Bronchial epithelial cell (primary cell): ENCODE measurements around the gene DMWD. TPM values are rescaled to one million over a fixed set of nuclear protein-coding genes. Genes with fewer than 3 reads are reported as not detected.

Experiments
- DNase-seq: peaks from one replicate; pipeline ENCODE4 v3.0.0-alpha.2; 2010; ENCODE audit warnings: low read depth
- FAIRE-seq: peaks from 2 replicates; lab custom pipeline; 2011; peaks lifted over from hg19 to GRCh38; lab: Jason Lieb, UNC
- H3K27me3 ChIP-seq: 2 replicates; pipeline ENCODE4 v1.5.1; 2011; ENCODE audit warnings: low read length; ENCODE audit not compliant: control insufficient read depth, insufficient read depth
- H3K36me3 ChIP-seq: 2 replicates; pipeline ENCODE4 v1.5.1; 2011; ENCODE audit warnings: low read length; ENCODE audit not compliant: control insufficient read depth, insufficient read depth
- H3K4me3 ChIP-seq: 2 replicates; pipeline ENCODE4 v1.5.1; 2011; ENCODE audit warnings: mild to moderate bottlenecking, low read depth, low read length, control low read depth
- total RNA-seq: library from RNA; depleted of rRNA; stranded (reverse); fragments of >200 nt; gene quantifications from 2 replicates; pipeline ENCODE4 v1.2.1, GENCODE V29; 2014
- TF ChIP-seq, protein P1 (sequence below): IDR thresholded peaks from 2 replicates; pipeline ENCODE4 v1.5.1; 2011; ENCODE audit warnings: mild to moderate bottlenecking, moderate library complexity, low read length, control low read depth, inconsistent platforms; ENCODE audit not compliant: insufficient read depth, severe bottlenecking

DMWD gene
- total RNA-seq, 1 donor from 2014 or later, result 29.0 TPM

DNA sequence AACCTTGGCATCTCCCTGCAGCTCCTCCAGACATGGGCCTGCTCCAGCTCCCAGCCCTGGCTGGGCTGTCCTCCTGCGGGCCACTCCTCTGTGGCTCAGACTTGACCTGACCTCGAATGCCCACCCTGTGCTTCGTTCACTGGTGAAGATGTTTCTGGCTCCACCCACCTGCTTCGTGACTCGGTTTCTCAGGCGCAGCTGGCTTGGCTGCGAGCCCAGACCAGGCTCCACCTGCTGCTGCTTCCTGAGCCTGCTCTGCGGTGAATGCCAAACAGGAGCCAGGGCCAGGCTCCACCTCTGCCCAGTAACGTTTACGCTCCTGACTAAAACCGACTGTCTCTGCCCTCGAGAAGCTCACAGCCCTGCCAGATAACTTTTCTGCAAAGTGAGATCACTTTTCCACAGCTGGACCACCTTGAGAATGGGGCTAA is 31.4 kb upstream of the DMWD start:
- TF ChIP-seq, protein P1, sequence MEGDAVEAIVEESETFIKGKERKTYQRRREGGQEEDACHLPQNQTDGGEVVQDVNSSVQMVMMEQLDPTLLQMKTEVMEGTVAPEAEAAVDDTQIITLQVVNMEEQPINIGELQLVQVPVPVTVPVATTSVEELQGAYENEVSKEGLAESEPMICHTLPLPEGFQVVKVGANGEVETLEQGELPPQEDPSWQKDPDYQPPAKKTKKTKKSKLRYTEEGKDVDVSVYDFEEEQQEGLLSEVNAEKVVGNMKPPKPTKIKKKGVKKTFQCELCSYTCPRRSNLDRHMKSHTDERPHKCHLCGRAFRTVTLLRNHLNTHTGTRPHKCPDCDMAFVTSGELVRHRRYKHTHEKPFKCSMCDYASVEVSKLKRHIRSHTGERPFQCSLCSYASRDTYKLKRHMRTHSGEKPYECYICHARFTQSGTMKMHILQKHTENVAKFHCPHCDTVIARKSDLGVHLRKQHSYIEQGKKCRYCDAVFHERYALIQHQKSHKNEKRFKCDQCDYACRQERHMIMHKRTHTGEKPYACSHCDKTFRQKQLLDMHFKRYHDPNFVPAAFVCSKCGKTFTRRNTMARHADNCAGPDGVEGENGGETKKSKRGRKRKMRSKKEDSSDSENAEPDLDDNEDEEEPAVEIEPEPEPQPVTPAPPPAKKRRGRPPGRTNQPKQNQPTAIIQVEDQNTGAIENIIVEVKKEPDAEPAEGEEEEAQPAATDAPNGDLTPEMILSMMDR, result no peak
- FAIRE-seq (no peak), DNase-seq (peak; percentile 39)
- no peak overlapping the region for H3K4me3 ChIP-seq
- H3K36me3 ChIP-seq, result peaks cover 49% of the 10 kb centered on the region
- no peaks in the 10 kb centered on the region for H3K27me3 ChIP-seq

DNA sequence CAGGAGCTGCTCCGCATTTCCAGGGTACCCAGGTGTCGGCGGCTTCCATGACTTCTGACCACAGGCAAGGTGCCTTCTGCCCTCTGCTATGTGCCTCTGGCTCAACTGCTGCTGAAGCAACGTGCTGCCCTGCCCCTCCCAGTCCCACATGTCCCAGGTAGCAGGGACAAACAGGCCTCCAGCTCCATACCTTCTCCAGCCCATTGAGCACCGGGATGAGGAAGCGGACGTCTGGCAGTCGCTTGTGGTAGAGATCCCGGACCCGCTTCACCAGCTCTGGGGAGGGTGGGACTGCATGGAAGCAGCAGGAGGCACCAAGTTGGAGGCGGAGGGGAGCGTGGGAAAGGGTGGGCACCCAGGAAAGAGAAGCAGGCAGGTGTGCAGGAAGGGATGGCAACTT is 30.5 kb upstream of the DMWD start:
- FAIRE-seq, result no peak
- no peak for DNase-seq
- Histone ChIP-seq H3K27me3 (no peaks in the 10 kb centered on the region), H3K36me3 (peaks cover 43% of the 10 kb centered on the region), H3K4me3 (no peak overlapping the region)
- TF ChIP-seq, protein P1, result no peak

DNA sequence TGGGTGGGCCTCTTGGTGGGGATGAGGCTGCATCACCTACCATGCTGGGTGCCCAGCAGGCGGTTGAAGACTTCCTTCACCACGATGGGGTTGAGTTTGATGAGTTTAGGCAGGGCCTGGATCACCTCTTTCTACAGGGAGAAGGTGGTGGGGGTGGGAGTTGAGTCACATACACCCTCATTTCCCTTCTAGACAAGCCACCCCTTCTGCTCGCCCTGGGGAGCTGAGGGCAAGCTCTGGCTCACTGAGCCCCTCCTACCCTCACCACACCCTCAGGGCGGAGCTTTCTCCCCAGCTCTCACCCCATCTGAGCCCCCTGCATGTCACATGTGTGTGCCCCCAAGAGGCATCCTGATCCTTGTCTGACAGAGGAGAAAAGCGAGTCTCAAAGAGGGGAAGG is 30.1 kb upstream of the DMWD start:
- peak; percentile 14 for DNase-seq
- TF ChIP-seq, protein P1, result no peak
- H3K4me3 ChIP-seq, result no peak overlapping the region
- H3K36me3 ChIP-seq, result peaks cover 39% of the 10 kb centered on the region
- no peaks in the 10 kb centered on the region for H3K27me3 ChIP-seq
- FAIRE-seq, result no peak

DNA sequence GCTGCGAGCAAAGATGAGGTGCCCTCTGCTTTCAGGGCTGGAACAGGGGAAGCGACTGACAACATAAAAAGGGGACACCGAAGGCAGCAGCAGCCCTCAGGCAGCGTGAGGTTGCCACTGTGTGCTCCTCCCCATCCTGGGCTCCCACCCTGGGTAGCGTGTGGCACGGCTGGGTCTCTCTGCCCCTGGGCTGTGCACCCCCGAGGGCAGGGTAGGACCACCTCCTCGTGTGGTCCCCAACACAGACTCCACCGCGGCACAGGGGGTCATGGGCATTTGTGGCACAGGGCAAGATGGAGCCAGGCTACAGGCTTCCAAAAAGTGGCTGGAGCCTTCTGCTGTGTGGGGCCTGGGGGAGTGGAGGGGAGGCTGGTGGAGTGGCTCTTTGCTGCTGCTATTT is 28.9 kb upstream of the DMWD start:
- H3K27me3 ChIP-seq, result no peaks in the 10 kb centered on the region
- TF ChIP-seq, protein P1, result no peak
- peaks cover 30% of the 10 kb centered on the region for H3K36me3 ChIP-seq
- FAIRE-seq, result no peak
- H3K4me3 ChIP-seq, result no peak overlapping the region
- DNase-seq, result no peak

DNA sequence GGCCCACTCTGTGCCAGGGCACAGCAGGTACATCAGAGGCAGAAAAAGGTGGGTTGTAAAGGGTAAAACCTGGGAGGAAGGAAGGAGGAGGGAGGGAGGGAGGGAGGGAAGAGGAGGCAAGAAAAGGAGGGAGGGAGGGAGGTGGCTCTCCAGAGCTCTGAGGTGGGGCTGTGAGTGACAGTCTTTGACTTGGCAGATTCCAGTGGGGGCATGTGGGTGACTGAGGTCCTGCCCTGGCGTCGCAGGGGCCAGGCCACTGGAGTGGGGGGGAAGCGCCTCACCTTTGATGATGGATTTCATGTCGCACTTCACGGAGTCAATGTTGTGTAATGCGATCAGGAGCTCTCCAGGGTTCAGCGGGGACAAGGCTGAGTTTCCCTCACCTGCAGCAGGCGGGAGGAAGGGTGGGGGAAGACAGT is 28.5 kb upstream of the DMWD start:
- no peaks in the 10 kb centered on the region for H3K27me3 ChIP-seq
- H3K36me3 ChIP-seq, result peaks cover 27% of the 10 kb centered on the region
- peak; percentile 89 for FAIRE-seq
- DNase-seq, result no peak
- H3K4me3 ChIP-seq, result no peak overlapping the region
- TF ChIP-seq, protein P1, result no peak

DNA sequence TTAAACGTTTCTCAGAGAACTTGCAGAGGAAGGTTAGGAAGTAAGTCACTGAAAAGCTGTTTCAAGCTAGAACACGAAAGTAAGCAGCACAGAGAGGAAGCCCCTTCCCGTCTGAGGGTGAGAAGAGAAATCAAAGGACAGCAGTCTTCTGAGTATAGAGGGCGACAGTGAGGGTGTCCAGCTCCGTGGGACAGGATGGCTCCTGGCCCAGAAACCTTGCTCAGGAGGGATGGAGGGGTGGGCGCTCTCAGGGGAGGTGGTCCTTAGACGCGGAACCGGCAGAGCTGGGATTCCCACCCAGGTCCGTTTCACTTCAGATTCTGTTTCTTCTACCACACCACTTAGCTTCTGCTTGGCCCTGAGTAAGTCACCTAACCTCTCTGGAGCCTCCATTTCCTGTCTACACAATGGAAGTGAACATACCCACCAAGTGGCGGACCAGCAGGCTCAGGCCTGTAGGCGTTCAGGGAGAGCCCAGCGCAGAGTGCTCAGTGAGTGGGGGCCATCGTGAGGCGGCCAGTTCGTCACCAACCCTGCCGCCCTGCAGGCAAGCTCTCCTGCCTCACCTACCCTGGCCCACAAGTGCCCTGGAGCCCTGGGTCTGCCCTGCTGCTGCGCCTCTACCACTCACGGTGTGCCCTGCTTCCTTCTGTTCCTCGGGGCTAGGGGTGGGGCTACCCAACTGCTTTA is 27.9 kb upstream of the DMWD start:
- DNase-seq (peak; percentile 57), FAIRE-seq (no peak)

More for the DNA sequence above, 27.9 kb upstream of the DMWD start:
- peaks cover 23% of the 10 kb centered on the region for H3K36me3 ChIP-seq
- no peaks in the 10 kb centered on the region for H3K27me3 ChIP-seq
- TF ChIP-seq, protein P1, result no peak
- no peak overlapping the region for H3K4me3 ChIP-seq
